WTC11 (cell line): ENCODE data around the gene SEMA3C. TPM values are rescaled to one million over a fixed set of nuclear protein-coding genes. Genes with fewer than 3 reads are reported as not detected.

ENCODE experiments used
- ATAC-seq: fragments of 200-7000 bp; cut with Tn5 transposase; 2 replicates; pipeline ENCODE4 v1.10.0; 2021; ENCODE audit warnings: mild to moderate bottlenecking, moderate library complexity
- CTCF ChIA-PET: fragments of 300-600 bp; sonication (Branson Sonifier 250); formaldehyde crosslinking; loops from one replicate; lab custom pipeline; 2021; ENCODE audit warnings: antibody characterized with exemption; lab: Charles Lee
- POLR2A ChIA-PET: fragments of 350-600 bp; sonication (Branson Sonifier 250); formaldehyde crosslinking; loops from one replicate; lab custom pipeline; 2021; ENCODE audit warnings: antibody characterized with exemption; lab: Charles Lee
- DNase-seq: peaks from one replicate; pipeline ENCODE4 v3.0.0; 2021; ENCODE audit warnings: low spot score
- H3K27ac Mint-ChIP-seq: 2 replicates; pipeline ENCODE4 v1.8.0; 2021; ENCODE audit warnings: mixed read lengths
- H3K27me3 Mint-ChIP-seq: 2 replicates; pipeline ENCODE4 v1.8.0; 2021; ENCODE audit warnings: low read depth, mild to moderate bottlenecking, moderate library complexity, mixed read lengths
- H3K36me3 Mint-ChIP-seq: 2 replicates; pipeline ENCODE4 v1.8.0; 2021; ENCODE audit warnings: mixed read lengths
- H3K4me1 Mint-ChIP-seq: 2 replicates; pipeline ENCODE4 v1.8.0; 2022; ENCODE audit warnings: mixed read lengths
- H3K4me3 Mint-ChIP-seq: 2 replicates; pipeline ENCODE4 v1.8.0; 2021; ENCODE audit warnings: mild to moderate bottlenecking, moderate library complexity, mixed read lengths
- H3K9me3 Mint-ChIP-seq: 2 replicates; pipeline ENCODE4 v1.8.0; 2021; ENCODE audit warnings: mixed read lengths
- FOXJ3 ChIP-seq: sonication (generic); formaldehyde crosslinking; IDR thresholded peaks from 2 replicates; pipeline ENCODE4 v1.9.0; 2021; ENCODE audit warnings: missing genetic modification reagents, mild to moderate bottlenecking, borderline replicate concordance
- JUN ChIP-seq: sonication (generic); formaldehyde crosslinking; IDR thresholded peaks from 2 replicates; pipeline ENCODE4 v1.8.0; 2023; ENCODE audit warnings: mild to moderate bottlenecking, missing genetic modification reagents
- PRRX2 ChIP-seq: fragments of 250-450 bp; sonication (Bioruptor Pico); IDR thresholded peaks from 2 replicates; pipeline ENCODE4 v1.8.0; 2021; ENCODE audit warnings: mild to moderate bottlenecking
- ZNF317 ChIP-seq: sonication (generic); formaldehyde crosslinking; IDR thresholded peaks from 2 replicates; pipeline ENCODE4 v1.8.1; 2023; ENCODE audit warnings: low read depth, mild to moderate bottlenecking, moderate library complexity, missing genetic modification reagents, borderline replicate concordance
- total RNA-seq: library from RNA; stranded (reverse); gene quantifications from 3 replicates; pipeline ENCODE4 v1.2.3, GENCODE V29; 2021
- TF ChIP-seq, protein P1 (sequence below): sonication (generic); formaldehyde crosslinking; IDR thresholded peaks from 2 replicates; pipeline ENCODE4 v1.8.1; 2022; ENCODE audit warnings: missing genetic modification reagents, borderline replicate concordance
- TF ChIP-seq, protein P2 (sequence below): sonication (generic); formaldehyde crosslinking; conservative IDR thresholded peaks from 2 replicates; pipeline ENCODE4 v1.8.1; 2023; ENCODE audit warnings: mild to moderate bottlenecking, low read depth, missing genetic modification reagents, moderate library complexity
- TF ChIP-seq, protein P3 (sequence below): sonication (generic); formaldehyde crosslinking; IDR thresholded peaks from 2 replicates; pipeline ENCODE4 v1.8.0; 2023; ENCODE audit warnings: missing genetic modification reagents, mild to moderate bottlenecking, borderline replicate concordance
- TF ChIP-seq, protein P4 (sequence below): sonication (generic); formaldehyde crosslinking; IDR thresholded peaks from 2 replicates; pipeline ENCODE4 v1.8.1; 2022; ENCODE audit warnings: mild to moderate bottlenecking, moderate library complexity, missing genetic modification reagents
- TF ChIP-seq, protein P5 (sequence below): sonication (generic); formaldehyde crosslinking; IDR thresholded peaks from 2 replicates; pipeline ENCODE4 v1.8.0; 2022; ENCODE audit warnings: mild to moderate bottlenecking, missing genetic modification reagents

Gene SEMA3C
- total RNA-seq, 1 experiment from 2014 or later, result 2.1 TPM

DNA sequence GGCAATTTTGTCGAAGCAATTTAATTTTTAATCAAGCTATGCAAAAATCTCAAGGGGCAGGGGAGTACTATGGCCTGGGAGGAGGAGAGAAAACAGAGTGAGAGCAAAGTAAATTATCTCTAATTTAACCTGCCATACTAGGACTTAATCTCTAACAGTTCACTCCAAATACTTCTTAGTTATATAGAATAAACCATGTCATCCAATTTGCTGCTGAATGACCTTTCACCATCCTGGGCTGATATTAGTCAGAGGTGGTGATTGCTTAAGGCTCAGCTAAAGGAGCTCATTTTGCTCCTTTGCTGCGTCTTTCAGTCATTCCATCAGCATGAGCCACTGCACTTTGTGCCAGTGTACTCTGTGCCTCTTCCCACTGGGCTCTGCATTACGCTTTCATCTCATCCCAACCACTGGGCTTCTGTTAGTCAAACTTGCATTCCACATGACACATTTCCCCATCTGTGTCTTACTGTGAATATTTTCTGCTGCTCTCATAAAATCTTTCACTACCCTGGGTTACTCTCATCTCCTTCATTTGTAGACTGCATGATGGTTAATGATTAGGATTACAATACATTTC is 196.1 kb downstream of the SEMA3C start (continued):
- TF ChIP-seq ZNF317 (CRISPR knock-in tag) (no peak), FOXJ3 (CRISPR knock-in tag) (no peak)
- TF ChIP-seq, protein P1, sequence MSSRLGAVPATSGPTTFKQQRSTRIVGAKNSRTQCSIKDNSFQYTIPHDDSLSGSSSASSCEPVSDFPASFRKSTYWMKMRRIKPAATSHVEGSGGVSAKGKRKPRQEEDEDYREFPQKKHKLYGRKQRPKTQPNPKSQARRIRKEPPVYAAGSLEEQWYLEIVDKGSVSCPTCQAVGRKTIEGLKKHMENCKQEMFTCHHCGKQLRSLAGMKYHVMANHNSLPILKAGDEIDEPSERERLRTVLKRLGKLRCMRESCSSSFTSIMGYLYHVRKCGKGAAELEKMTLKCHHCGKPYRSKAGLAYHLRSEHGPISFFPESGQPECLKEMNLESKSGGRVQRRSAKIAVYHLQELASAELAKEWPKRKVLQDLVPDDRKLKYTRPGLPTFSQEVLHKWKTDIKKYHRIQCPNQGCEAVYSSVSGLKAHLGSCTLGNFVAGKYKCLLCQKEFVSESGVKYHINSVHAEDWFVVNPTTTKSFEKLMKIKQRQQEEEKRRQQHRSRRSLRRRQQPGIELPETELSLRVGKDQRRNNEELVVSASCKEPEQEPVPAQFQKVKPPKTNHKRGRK (CRISPR knock-in tag), result no peak

DNA sequence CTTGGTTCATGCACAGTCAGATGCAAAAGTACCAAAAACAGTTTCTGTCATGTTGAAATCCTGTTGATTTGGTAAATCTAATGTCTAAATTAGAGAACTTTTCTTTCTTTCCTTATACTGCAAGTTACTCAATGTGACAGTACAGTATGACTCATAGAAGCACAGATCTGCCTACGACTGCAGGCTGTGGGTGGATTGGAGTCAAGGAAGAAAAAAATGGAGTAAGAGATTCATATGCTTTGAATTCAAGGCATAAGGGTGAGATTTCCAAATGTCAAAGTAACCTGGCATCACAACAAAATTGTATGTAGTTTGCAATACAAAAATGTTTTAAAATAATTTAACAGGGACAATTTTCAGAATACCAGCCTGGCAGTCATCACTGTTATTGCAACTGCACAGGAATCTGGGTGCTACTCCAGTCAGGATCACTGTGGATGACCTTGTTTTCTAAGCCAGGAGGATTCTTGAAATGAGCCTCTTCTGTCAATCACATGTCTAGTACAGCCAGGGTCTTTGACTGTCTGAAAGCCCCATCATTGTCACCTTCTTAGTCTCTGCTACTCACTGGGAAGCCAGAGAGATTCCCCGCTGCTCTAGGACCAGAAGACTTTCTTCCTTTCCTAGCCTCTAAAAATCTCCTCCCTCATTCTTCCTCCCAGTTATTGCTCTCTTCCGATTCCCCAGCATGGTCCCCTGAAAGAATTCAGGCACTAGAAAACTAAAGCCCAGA is 196.8 kb downstream of the SEMA3C start:
- Mint-ChIP-seq H3K4me1 (peaks cover 59% of the 10 kb centered on the region), H3K9me3 (no peaks in the 10 kb centered on the region), H3K4me3 (peak overlapping the region; percentile 10; the same call in 1 of the 2 replicates), H3K27me3 (no peaks in the 10 kb centered on the region), H3K27ac (peak overlapping the region; percentile 98), H3K36me3 (peaks cover under 1% of the 10 kb centered on the region; the same call in 1 of the 2 replicates)
- DNase-seq, result no peak
- ChIA-PET CTCF (interaction anchor here (0.6 kb wide), 1 partner anchor 339 kb away, joined by 3 read pairs; no protein-coding TSS in a partner anchor), POLR2A (no interaction called here)
- ATAC-seq, result peak; percentile 9
- TF ChIP-seq, protein P2, sequence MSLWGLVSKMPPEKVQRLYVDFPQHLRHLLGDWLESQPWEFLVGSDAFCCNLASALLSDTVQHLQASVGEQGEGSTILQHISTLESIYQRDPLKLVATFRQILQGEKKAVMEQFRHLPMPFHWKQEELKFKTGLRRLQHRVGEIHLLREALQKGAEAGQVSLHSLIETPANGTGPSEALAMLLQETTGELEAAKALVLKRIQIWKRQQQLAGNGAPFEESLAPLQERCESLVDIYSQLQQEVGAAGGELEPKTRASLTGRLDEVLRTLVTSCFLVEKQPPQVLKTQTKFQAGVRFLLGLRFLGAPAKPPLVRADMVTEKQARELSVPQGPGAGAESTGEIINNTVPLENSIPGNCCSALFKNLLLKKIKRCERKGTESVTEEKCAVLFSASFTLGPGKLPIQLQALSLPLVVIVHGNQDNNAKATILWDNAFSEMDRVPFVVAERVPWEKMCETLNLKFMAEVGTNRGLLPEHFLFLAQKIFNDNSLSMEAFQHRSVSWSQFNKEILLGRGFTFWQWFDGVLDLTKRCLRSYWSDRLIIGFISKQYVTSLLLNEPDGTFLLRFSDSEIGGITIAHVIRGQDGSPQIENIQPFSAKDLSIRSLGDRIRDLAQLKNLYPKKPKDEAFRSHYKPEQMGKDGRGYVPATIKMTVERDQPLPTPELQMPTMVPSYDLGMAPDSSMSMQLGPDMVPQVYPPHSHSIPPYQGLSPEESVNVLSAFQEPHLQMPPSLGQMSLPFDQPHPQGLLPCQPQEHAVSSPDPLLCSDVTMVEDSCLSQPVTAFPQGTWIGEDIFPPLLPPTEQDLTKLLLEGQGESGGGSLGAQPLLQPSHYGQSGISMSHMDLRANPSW (CRISPR knock-in tag), result no peak
- TF ChIP-seq, protein P3, sequence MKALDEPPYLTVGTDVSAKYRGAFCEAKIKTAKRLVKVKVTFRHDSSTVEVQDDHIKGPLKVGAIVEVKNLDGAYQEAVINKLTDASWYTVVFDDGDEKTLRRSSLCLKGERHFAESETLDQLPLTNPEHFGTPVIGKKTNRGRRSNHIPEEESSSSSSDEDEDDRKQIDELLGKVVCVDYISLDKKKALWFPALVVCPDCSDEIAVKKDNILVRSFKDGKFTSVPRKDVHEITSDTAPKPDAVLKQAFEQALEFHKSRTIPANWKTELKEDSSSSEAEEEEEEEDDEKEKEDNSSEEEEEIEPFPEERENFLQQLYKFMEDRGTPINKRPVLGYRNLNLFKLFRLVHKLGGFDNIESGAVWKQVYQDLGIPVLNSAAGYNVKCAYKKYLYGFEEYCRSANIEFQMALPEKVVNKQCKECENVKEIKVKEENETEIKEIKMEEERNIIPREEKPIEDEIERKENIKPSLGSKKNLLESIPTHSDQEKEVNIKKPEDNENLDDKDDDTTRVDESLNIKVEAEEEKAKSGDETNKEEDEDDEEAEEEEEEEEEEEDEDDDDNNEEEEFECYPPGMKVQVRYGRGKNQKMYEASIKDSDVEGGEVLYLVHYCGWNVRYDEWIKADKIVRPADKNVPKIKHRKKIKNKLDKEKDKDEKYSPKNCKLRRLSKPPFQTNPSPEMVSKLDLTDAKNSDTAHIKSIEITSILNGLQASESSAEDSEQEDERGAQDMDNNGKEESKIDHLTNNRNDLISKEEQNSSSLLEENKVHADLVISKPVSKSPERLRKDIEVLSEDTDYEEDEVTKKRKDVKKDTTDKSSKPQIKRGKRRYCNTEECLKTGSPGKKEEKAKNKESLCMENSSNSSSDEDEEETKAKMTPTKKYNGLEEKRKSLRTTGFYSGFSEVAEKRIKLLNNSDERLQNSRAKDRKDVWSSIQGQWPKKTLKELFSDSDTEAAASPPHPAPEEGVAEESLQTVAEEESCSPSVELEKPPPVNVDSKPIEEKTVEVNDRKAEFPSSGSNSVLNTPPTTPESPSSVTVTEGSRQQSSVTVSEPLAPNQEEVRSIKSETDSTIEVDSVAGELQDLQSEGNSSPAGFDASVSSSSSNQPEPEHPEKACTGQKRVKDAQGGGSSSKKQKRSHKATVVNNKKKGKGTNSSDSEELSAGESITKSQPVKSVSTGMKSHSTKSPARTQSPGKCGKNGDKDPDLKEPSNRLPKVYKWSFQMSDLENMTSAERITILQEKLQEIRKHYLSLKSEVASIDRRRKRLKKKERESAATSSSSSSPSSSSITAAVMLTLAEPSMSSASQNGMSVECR, result no peak
- TF ChIP-seq, protein P4, sequence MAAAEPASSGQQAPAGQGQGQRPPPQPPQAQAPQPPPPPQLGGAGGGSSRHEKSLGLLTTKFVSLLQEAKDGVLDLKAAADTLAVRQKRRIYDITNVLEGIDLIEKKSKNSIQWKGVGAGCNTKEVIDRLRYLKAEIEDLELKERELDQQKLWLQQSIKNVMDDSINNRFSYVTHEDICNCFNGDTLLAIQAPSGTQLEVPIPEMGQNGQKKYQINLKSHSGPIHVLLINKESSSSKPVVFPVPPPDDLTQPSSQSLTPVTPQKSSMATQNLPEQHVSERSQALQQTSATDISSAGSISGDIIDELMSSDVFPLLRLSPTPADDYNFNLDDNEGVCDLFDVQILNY (CRISPR knock-in tag), result no peak
- TF ChIP-seq JUN (CRISPR knock-in tag), result no peak
- TF ChIP-seq, protein P5, sequence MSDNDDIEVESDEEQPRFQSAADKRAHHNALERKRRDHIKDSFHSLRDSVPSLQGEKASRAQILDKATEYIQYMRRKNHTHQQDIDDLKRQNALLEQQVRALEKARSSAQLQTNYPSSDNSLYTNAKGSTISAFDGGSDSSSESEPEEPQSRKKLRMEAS (CRISPR knock-in tag), result no peak

DNA sequence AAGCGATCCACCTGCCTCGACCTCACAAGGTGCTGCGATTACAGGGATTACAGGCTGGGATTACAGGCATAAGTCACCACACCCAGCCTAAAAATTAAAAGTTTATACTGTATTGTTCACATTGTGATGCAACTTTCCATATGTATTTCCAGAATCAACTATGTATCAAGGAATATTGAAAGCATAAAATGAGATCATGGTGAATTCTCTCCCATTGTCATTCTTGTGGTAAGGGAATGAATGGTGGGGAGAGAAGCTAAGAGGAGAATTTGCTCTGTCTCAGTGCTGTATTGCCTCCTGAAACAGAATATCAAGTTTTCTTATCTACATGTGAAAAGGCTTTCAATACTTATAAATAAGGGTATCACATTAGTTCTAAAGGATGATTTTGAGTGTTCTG is 198.7 kb downstream of the SEMA3C start:
- no peak for DNase-seq
- ChIA-PET POLR2A (no interaction called here), CTCF (no interaction called here)
- Mint-ChIP-seq H3K4me1 (peaks cover 47% of the 10 kb centered on the region), H3K27ac (no peak overlapping the region), H3K9me3 (no peaks in the 10 kb centered on the region), H3K27me3 (no peaks in the 10 kb centered on the region), H3K36me3 (peaks cover 4% of the 10 kb centered on the region), H3K4me3 (no peak overlapping the region)
- no peak for ATAC-seq
- TF ChIP-seq PRRX2 (CRISPR knock-in tag), result no peak
